ENCODE results near the gene ODF2.

DNA sequence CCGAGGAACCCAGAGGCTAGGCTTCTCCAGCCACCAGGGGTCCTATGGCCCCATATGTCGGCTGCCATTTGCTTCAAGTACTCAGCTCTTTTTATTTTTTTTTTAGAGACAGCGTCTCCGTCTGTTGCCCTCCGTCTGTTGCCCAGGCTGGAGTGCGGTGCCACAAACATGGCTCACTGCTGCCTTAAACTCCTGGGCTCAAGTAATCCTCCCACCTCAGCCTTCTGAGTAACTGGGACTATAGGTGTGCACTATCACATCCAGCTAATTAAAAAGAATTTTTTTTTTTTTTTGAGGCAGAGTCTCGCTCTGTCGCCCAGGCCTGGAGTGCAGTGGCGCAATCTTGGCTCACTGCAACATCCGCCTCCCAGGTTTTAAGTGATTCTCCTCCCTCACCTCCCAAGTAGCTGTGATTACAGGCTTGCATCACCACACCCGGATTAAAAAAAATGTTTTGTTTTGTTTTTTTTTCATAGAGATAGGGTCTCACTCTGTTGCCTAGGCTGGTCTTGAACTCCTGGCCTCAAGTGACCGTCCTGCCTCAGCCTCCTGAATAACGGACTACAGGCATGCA lies 26.2 kb upstream of the ODF2 start:
- no peak for TF ChIP-seq CTCF (IDR thresholded peaks at IDR 0.05; ENCODE audit: borderline replicate concordance, extremely low read depth, low read length, poor library complexity, severe bottlenecking)
- TF ChIP-seq EZH2 (IDR thresholded peaks at IDR 0.05; ENCODE audit: borderline replicate concordance, low read depth, low read length, severe bottlenecking) = no peak

Measured in DND-41 (cell line).